ENCODE measurements around the gene LTBR.
A peak's percentile ranks its signal among the peaks of the same experiment; 100 is the strongest.
"Not testable (repeated sequence)": the region's sequence is repeated elsewhere in the genome, so short reads cannot be mapped to it uniquely, and the experiment has no call there.

Gene LTBR

GRCh38 chr12:6340032-6340638 is 43.8 kb upstream of the LTBR start:
- Histone ChIP-seq H3K4me3 (ENCODE audit: low read depth, low read length) (peak overlapping the region; percentile 89), H3K27ac (ENCODE audit: low read depth, low read length) (no peak overlapping the region), H3K4me1 (ENCODE audit: control insufficient read depth, insufficient read depth, low read length) (peaks cover 69% of the 10 kb centered on the region)

GRCh38 chr12:6340745-6341416 is 43.1 kb upstream of the LTBR start:
- Histone ChIP-seq H3K27ac (ENCODE audit: low read depth, low read length) (peak overlapping the region; percentile 78; the same call in 1 of the 2 replicates), H3K9ac (ENCODE audit: low read length) (peak overlapping the region; percentile 89), H3K4me3 (ENCODE audit: low read depth, low read length) (peak overlapping the region; percentile 89), H3K27me3 (ENCODE audit: control insufficient read depth, insufficient read depth, low read length) (no peaks in the 10 kb centered on the region), H3K9me3 (ENCODE audit: control insufficient read depth, insufficient read depth, low read depth, low read length) (no peaks in the 10 kb centered on the region), H3K36me3 (ENCODE audit: control insufficient read depth, insufficient read depth, low read length) (no peaks in the 10 kb centered on the region), H3K4me1 (ENCODE audit: control insufficient read depth, insufficient read depth, low read length) (peaks cover 64% of the 10 kb centered on the region)

More at GRCh38 chr12:6340032-6340638, 43.8 kb upstream of the LTBR start:
- no peaks in the 10 kb centered on the region for H3K9me3 ChIP-seq (ENCODE audit: control insufficient read depth, insufficient read depth, low read depth, low read length)
- peak overlapping the region; percentile 89 for H3K9ac ChIP-seq (ENCODE audit: low read length)
- H3K36me3 ChIP-seq (ENCODE audit: control insufficient read depth, insufficient read depth, low read length), result no peaks in the 10 kb centered on the region
- H3K27me3 ChIP-seq (ENCODE audit: control insufficient read depth, insufficient read depth, low read length), result no peaks in the 10 kb centered on the region

- peaks cover 65% of the 10 kb centered on the region for H3K4me1 ChIP-seq (ENCODE audit: control insufficient read depth, insufficient read depth, low read length)
- H3K27ac ChIP-seq (ENCODE audit: low read depth, low read length), result peak within 1 kb of the TSS; percentile 78; the same call in 1 of the 2 replicates
- H3K4me3 ChIP-seq (ENCODE audit: low read depth, low read length), result peak within 1 kb of the TSS; percentile 89
- no peaks in the 10 kb centered on the region for H3K27me3 ChIP-seq (ENCODE audit: control insufficient read depth, insufficient read depth, low read length)
- H3K36me3 ChIP-seq (ENCODE audit: control insufficient read depth, insufficient read depth, low read length), result no peaks in the 10 kb centered on the region
- no peaks in the 10 kb centered on the region for H3K9me3 ChIP-seq (ENCODE audit: control insufficient read depth, insufficient read depth, low read depth, low read length)
- peak within 1 kb of the TSS; percentile 89 for H3K9ac ChIP-seq (ENCODE audit: low read length)
Observed at GRCh38 chr12:6341417-6342139, 42.4 kb upstream of the LTBR start, which contains the start of gene TNFRSF1A. Gene TNFRSF1A (minus strand): TSS chr12:6342076. CDS start chr12:6341814, 262 bp downstream.

GRCh38 chr12:6342140-6342889 is 41.6 kb upstream of the LTBR start:
- peak overlapping the region; percentile 78; the same call in 1 of the 2 replicates for H3K27ac ChIP-seq (ENCODE audit: low read depth, low read length)

GRCh38 chr12:6343518-6343917 is 40.4 kb upstream of the LTBR start:
- peaks cover 46% of the 10 kb centered on the region for H3K4me1 ChIP-seq (ENCODE audit: control insufficient read depth, insufficient read depth, low read length)
- no peak overlapping the region for H3K9ac ChIP-seq (ENCODE audit: low read length)
- no peak overlapping the region for H3K27ac ChIP-seq (ENCODE audit: low read depth, low read length)
- H3K9me3 ChIP-seq (ENCODE audit: control insufficient read depth, insufficient read depth, low read depth, low read length), result no peaks in the 10 kb centered on the region
- H3K36me3 ChIP-seq (ENCODE audit: control insufficient read depth, insufficient read depth, low read length), result peaks cover 17% of the 10 kb centered on the region
- no peaks in the 10 kb centered on the region for H3K27me3 ChIP-seq (ENCODE audit: control insufficient read depth, insufficient read depth, low read length)
- no peak overlapping the region for H3K4me3 ChIP-seq (ENCODE audit: low read depth, low read length)

More at GRCh38 chr12:6342140-6342889, 41.6 kb upstream of the LTBR start:
- H3K9ac ChIP-seq (ENCODE audit: low read length), result peak overlapping the region; percentile 89
- peaks cover 58% of the 10 kb centered on the region for H3K4me1 ChIP-seq (ENCODE audit: control insufficient read depth, insufficient read depth, low read length)
- H3K4me3 ChIP-seq (ENCODE audit: low read depth, low read length), result peak overlapping the region; percentile 89
- H3K36me3 ChIP-seq (ENCODE audit: control insufficient read depth, insufficient read depth, low read length), result peaks cover 6% of the 10 kb centered on the region
- H3K27me3 ChIP-seq (ENCODE audit: control insufficient read depth, insufficient read depth, low read length), result no peaks in the 10 kb centered on the region
- no peaks in the 10 kb centered on the region for H3K9me3 ChIP-seq (ENCODE audit: control insufficient read depth, insufficient read depth, low read depth, low read length)

- not testable (repeated sequence) for H3K9ac ChIP-seq (ENCODE audit: low read length); H3K4me3 ChIP-seq (ENCODE audit: low read depth, low read length); H3K9me3 ChIP-seq (ENCODE audit: control insufficient read depth, insufficient read depth, low read depth, low read length); H3K27ac ChIP-seq (ENCODE audit: low read depth, low read length); H3K27me3 ChIP-seq (ENCODE audit: control insufficient read depth, insufficient read depth, low read length)
- peaks cover 40% of the 10 kb centered on the region for H3K4me1 ChIP-seq (ENCODE audit: control insufficient read depth, insufficient read depth, low read length)
- peaks cover 23% of the 10 kb centered on the region for H3K36me3 ChIP-seq (ENCODE audit: control insufficient read depth, insufficient read depth, low read length)
Observed at GRCh38 chr12:6344101-6344660, 39.8 kb upstream of the LTBR start.

- H3K9me3 ChIP-seq (ENCODE audit: control insufficient read depth, insufficient read depth, low read depth, low read length), result no peaks in the 10 kb centered on the region
- no peak overlapping the region for H3K4me3 ChIP-seq (ENCODE audit: low read depth, low read length)
- H3K9ac ChIP-seq (ENCODE audit: low read length), result no peak overlapping the region
- H3K4me1 ChIP-seq (ENCODE audit: control insufficient read depth, insufficient read depth, low read length), result peaks cover 28% of the 10 kb centered on the region
- H3K27ac ChIP-seq (ENCODE audit: low read depth, low read length), result no peak overlapping the region
- no peaks in the 10 kb centered on the region for H3K27me3 ChIP-seq (ENCODE audit: control insufficient read depth, insufficient read depth, low read length)
- peaks cover 25% of the 10 kb centered on the region for H3K36me3 ChIP-seq (ENCODE audit: control insufficient read depth, insufficient read depth, low read length)
Observed at GRCh38 chr12:6345319-6346091, 38.5 kb upstream of the LTBR start.

- H3K27me3 ChIP-seq (ENCODE audit: control insufficient read depth, insufficient read depth, low read length), result no peaks in the 10 kb centered on the region
- H3K4me3 ChIP-seq (ENCODE audit: low read depth, low read length), result no peak overlapping the region
- H3K27ac ChIP-seq (ENCODE audit: low read depth, low read length), result no peak overlapping the region
- H3K9ac ChIP-seq (ENCODE audit: low read length), result no peak overlapping the region
- peaks cover 28% of the 10 kb centered on the region for H3K4me1 ChIP-seq (ENCODE audit: control insufficient read depth, insufficient read depth, low read length)
- H3K9me3 ChIP-seq (ENCODE audit: control insufficient read depth, insufficient read depth, low read depth, low read length), result no peaks in the 10 kb centered on the region
- H3K36me3 ChIP-seq (ENCODE audit: control insufficient read depth, insufficient read depth, low read length), result peaks cover 29% of the 10 kb centered on the region
Observed at GRCh38 chr12:6346235-6346832, 37.6 kb upstream of the LTBR start.

GRCh38 chr12:6346942-6347341 is 37.0 kb upstream of the LTBR start:
- peaks cover 28% of the 10 kb centered on the region for H3K4me1 ChIP-seq (ENCODE audit: control insufficient read depth, insufficient read depth, low read length)

More at GRCh38 chr12:6346942-6347341, 37.0 kb upstream of the LTBR start:
- Histone ChIP-seq H3K27me3 (ENCODE audit: control insufficient read depth, insufficient read depth, low read length) (no peaks in the 10 kb centered on the region), H3K9me3 (ENCODE audit: control insufficient read depth, insufficient read depth, low read depth, low read length) (no peaks in the 10 kb centered on the region), H3K9ac (ENCODE audit: low read length) (no peak overlapping the region), H3K27ac (ENCODE audit: low read depth, low read length) (no peak overlapping the region), H3K36me3 (ENCODE audit: control insufficient read depth, insufficient read depth, low read length) (peaks cover 31% of the 10 kb centered on the region), H3K4me3 (ENCODE audit: low read depth, low read length) (no peak overlapping the region)
